HK-2 (cell line): ENCODE measurements around the gene LIPI.
"Not testable (repeated sequence)": the region's sequence is repeated elsewhere in the genome, so short reads cannot be mapped to it uniquely, and the experiment has no call there.

Experiments used
- DNase-seq: peaks from one replicate; pipeline ENCODE4 v3.0.0-alpha.2; 2018; ENCODE audit not compliant: unreplicated experiment

Gene LIPI

DNA sequence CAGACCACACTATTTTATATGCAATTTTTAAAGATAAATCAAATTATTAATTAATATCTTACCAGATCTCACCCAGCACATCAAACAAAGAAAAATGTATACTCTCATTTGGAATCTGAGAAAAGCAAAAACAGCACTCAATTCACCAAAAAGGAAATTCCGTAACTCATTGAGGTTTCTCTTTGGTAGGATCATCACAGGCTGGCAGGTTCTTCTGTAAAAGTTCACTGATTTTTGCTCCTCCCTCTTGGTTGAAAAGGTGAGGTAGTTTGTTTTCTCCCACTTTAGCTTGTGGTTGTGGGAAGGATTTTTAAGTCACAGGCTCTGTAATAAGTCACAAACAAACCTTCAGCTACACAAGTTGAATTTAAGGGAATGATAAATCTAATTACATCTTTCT is at the start of gene LIPI:
TSS of gene LIPI (minus strand) at position 218 of the 400 bp plus-strand sequence. CDS start at position 108, 110 bp downstream.
- DNase-seq: no peak

GRCh38 chr21:14260174-14260764 is 49.5 kb upstream of the LIPI start:
- DNase-seq: no peak

DNA sequence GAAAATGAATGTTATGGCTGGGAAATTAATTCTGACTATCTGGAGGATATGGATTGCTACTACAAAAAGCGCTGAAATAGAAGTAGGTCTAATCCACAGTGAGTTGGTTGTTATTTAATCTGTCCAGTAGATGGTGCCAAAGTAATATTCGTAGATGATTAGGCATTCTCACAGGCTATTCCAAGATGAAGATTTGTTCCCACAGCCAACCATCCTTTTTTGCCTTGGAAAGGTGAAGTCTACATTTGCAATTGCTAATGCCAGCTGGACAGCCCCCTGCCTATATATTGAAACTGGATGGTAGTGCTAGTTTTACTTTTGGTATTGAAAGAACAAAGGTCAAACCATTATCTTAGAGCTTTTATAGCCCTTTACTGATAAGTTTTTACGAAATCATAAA is 49.0 kb upstream of the LIPI start:
- no peak for DNase-seq

DNA sequence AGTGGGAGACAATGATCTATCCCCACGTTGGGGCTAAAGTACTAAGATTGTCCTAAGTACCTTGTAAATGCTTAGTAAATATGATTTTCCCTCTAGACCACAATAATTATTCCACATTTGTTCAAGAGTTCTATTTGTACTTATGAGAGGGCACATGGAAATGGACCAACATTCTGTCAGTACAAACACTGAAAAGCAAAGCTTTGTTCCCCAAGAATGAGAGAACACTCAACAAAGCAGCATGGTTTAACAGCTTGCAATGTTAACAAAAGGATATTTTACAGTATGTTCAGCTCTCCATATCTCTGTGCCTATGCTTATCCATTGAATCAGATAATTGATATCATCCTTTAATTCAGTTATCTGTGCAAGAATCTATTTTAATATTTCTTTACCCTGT is 40.6 kb upstream of the LIPI start:
- DNase-seq: no peak

- DNase-seq: no peak
These were observed 35.0 kb upstream of the LIPI start for GRCh38 chr21:14245711-14246110.

DNA sequence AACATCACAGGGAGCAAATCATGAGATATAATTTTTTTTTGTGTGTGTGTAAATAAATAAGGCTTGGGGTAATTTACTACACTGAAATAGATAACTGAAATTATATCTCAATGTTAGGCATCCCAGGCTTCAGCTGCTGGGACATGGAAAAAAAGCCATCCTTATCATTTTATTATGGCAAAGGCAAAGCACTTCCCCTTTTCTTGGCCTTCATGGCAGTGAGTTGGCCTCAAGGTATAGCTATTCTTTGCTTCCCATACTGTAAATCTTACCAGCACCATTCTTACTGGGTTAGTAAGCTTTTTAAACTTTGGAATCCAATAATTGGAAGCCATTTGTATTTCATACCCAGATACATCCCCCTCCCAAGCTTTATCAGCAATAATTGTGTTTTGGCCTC is 34.2 kb upstream of the LIPI start:
- DNase-seq: no peak

DNA sequence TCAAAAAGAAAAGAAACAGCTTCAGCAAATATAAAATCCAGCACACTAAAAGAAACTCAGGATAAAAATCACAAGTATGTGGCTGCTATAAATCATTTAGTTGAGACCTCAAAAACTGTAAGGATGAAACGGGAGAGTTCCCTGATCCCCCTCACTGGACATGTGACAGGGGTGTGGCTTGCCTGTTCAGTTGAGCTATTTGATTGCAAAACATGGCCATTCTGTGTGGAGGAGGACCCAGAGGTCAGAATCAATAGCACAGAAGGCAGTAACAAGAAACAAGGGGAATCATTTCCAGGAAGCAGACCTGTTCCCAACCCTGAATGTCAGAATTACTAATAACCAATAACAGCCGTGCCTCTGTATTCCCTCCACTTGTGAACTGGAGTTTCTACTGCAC is 33.1 kb upstream of the LIPI start:
- no peak for DNase-seq

GRCh38 chr21:14243461-14243860 is 32.7 kb upstream of the LIPI start:
- DNase-seq: no peak

GRCh38 chr21:14241297-14241696 is 30.5 kb upstream of the LIPI start:
- DNase-seq: no peak

DNA sequence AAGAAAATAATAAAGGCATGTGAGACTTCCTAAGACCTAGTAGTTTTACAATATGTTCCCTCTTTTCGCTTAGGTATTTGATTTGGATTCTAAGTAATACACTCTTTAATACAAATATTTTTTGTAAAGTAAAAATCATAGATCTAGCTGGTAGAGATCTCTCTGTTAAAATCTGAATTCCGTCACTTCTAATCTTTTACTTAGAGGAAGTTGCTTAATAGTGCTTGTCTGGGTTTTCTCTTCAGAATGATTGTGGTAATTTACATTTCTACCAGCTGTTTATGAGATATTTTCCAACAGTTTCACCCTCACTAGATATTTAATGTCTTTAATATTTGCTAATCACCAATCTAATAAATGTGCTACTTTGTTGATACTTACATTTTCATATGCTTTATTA is 28.5 kb upstream of the LIPI start:
- no peak for DNase-seq

- DNase-seq: no peak
These were observed 25.4 kb upstream of the LIPI start for GRCh38 chr21:14236180-14236579.

GRCh38 chr21:14235101-14235500 is 24.3 kb upstream of the LIPI start:
- DNase-seq: no peak

DNA sequence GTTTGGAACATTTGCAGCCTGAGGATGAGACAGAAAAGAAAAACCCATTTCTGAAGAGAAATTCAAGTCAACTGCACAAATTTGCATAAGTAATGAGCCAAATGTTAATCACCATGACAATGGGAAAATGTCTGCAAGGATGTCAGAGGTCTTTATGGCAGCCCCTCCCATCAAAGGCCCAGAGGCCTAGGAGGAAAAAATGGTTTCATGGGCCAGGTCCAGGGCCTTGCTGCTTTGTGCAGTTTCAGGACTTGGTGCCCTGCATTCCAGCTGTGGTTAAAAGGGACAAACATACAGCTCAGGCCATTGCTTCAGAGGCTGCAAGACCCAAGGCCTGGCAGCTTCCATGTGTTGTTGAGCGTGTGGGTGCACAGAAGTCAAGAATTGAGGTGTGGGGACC is 18.6 kb upstream of the LIPI start:
- DNase-seq: no peak

DNA sequence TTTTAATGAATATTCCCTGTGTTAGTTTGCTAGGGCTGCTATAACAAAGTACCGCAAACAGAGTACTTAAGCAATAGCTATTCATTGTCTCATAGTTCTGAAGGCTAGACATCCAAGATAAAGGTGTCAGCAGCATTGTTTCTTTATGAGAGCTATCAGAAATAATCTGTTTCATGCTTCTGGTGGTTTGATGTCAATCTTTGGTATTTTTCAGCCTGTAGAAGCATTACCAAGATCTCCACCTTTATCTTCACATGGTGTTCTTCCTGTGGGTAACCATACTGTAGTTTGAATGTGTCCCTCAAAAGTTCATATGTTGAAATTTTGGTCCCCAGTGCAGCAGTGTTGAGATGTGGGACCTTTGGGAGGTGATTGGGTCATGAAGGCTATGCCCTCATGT is 12.6 kb upstream of the LIPI start:
- no peak for DNase-seq

- DNase-seq: peak; percentile 55
These were observed 5.4 kb upstream of the LIPI start, which contains the start of gene RBM11 for GRCh38 chr21:14215971-14216641. TSS of gene RBM11 (plus strand) at chr21:14216157. CDS start at chr21:14216187, 30 bp downstream.

GRCh38 chr21:14213164-14213563 is 2.4 kb upstream of the LIPI start:
- DNase-seq: no peak

GRCh38 chr21:14206222-14206621 is 4.5 kb downstream of the LIPI start:
- no peak for DNase-seq

DNA sequence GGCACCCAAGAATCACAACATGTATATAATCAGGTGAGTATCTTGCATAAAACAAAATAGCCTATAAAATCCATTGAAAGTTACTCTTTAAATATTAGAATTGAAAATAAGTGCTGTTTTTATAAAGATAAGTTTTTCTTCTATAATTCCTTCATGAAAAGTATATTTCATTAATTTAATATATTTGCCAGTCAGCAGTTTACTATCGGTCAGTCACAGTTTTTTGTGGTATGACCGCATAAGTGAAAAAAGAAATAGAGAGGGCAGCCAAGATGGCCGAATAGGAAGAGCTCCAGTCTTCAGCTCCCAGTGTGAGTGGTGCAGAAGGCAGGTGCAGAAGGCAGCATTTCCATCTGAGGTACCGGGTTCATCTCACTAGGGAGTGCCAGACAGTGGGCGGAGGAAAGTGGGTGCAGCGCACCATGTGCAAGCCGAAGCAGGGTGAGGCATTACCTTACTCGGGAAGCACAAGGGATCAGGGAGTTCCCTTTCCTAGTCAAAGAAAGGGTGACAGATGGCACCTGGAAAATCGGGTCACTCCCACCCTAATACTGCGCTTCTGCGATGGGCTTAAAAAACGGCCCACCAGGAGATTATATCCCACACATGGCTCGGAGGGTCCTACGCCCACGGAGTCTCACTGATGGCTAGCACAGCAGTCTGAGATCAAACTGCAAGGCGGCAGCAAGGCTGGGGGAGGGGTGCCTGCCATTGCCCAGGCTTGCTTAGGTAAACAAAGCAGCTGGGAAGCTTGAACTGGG is 44.1 kb downstream of the LIPI start:
- DNase-seq: not testable (repeated sequence)

DNA sequence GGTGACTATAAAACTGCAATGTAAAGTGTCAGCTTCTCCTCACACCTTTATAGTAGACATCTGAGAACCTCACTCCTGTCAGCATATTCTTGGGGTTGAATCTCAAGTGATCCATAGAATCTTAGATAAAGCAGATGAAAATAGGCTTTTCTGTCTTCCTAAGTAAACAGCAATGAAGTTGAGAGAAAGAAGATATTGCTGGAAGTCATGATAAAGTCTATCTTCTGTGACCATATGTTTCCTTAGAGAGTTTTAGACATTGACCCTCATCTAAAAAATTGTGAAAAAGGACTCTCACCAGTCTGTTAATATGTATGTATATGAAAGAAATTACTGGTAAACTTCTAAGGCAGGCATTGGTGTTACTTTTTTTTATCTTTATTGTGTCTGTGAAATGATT is 66.8 kb downstream of the LIPI start:
- DNase-seq: no peak

GRCh38 chr21:14124266-14124665 is 86.5 kb downstream of the LIPI start:
- DNase-seq: no peak

DNA sequence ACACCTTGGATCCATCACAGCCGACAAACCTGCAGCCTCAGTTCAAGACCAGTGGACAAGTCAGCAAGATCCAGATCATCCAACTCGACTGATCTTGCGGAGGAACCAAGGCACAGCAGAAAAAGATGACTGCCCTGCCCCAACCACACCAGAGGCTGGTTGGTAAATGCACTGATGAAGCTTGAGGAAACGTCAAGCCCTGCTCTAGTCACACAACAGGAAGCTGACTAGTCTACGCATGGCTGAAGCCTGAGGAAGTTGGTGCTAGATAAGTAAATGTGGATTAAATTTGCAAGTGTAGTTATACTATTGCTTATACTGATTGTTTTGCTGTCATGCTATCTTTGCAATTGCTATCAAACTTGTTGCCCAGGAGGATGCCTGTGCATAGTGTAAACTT is 89.0 kb downstream of the LIPI start:
- no peak for DNase-seq

DNA sequence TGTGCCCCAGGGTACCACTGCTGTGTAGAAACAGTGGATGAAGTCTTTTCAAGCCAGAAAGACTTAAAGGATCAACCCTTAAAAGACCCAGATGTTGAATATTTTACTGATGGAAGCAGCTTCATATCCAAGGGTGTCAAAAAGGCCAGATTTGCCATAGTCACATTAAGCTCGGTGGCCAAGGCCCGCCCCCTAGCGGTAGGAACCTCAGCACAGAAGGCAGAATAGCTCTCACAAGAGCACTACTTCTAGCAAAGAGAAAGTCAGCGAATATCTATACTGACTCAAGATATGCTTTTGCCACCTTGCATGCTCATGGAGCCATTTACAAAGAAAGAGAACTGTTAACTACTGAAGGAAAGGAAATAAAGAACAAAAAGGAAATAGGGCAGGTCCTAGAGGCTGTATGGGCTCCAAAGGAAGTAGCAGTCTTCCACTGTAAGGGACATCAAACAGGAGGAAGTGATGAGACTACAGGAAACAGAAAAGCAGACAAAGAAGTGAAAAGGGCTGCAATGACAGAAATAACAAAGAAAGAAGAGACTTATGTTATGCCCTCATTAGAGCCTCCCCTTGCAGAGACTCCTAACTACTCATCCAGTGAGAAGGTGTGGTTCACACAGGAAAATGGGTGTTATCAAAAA is 90.5 kb downstream of the LIPI start:
- DNase-seq: no peak

- no peak for DNase-seq
These were observed 91.7 kb downstream of the LIPI start for GRCh38 chr21:14119038-14119437.
